WTC11 (cell line): ENCODE measurements around the gene MED26. TPM values are rescaled to one million over a fixed set of nuclear protein-coding genes. Genes with fewer than 3 reads are reported as not detected.
A peak's percentile ranks its signal among the peaks of the same experiment; 100 is the strongest.

Experiments
- ATAC-seq: fragments of 200-7000 bp; cut with Tn5 transposase; 2 replicates; pipeline ENCODE4 v1.10.0; 2021; ENCODE audit warnings: mild to moderate bottlenecking, moderate library complexity
- CTCF ChIA-PET: fragments of 300-600 bp; sonication (Branson Sonifier 250); formaldehyde crosslinking; loops from one replicate; lab custom pipeline; 2021; ENCODE audit warnings: antibody characterized with exemption; lab: Charles Lee
- POLR2A ChIA-PET: fragments of 350-600 bp; sonication (Branson Sonifier 250); formaldehyde crosslinking; loops from one replicate; lab custom pipeline; 2021; ENCODE audit warnings: antibody characterized with exemption; lab: Charles Lee
- DNase-seq: peaks from one replicate; pipeline ENCODE4 v3.0.0; 2021; ENCODE audit warnings: low spot score
- H3K27ac Mint-ChIP-seq: 2 replicates; pipeline ENCODE4 v1.8.0; 2021; ENCODE audit warnings: mixed read lengths
- H3K27me3 Mint-ChIP-seq: 2 replicates; pipeline ENCODE4 v1.8.0; 2021; ENCODE audit warnings: low read depth, mild to moderate bottlenecking, moderate library complexity, mixed read lengths
- H3K36me3 Mint-ChIP-seq: 2 replicates; pipeline ENCODE4 v1.8.0; 2021; ENCODE audit warnings: mixed read lengths
- H3K4me1 Mint-ChIP-seq: 2 replicates; pipeline ENCODE4 v1.8.0; 2022; ENCODE audit warnings: mixed read lengths
- H3K4me3 Mint-ChIP-seq: 2 replicates; pipeline ENCODE4 v1.8.0; 2021; ENCODE audit warnings: mild to moderate bottlenecking, moderate library complexity, mixed read lengths
- H3K9me3 Mint-ChIP-seq: 2 replicates; pipeline ENCODE4 v1.8.0; 2021; ENCODE audit warnings: mixed read lengths
- ATF1 ChIP-seq: sonication (generic); formaldehyde crosslinking; IDR thresholded peaks from 2 replicates; pipeline ENCODE4 v1.8.1; 2023; ENCODE audit warnings: mild to moderate bottlenecking, moderate library complexity, missing genetic modification reagents
- ATF6 ChIP-seq: sonication (generic); formaldehyde crosslinking; IDR thresholded peaks from 2 replicates; pipeline ENCODE4 v1.8.1; 2023; ENCODE audit warnings: mild to moderate bottlenecking, missing genetic modification reagents
- CREB1 ChIP-seq: sonication (generic); formaldehyde crosslinking; IDR thresholded peaks from 2 replicates; pipeline ENCODE4 v1.8.0; 2023; ENCODE audit warnings: mild to moderate bottlenecking, missing genetic modification reagents
- CREM ChIP-seq: sonication (generic); formaldehyde crosslinking; IDR thresholded peaks from 2 replicates; pipeline ENCODE4 v1.8.1; 2022; ENCODE audit warnings: mild to moderate bottlenecking, missing genetic modification reagents, moderate library complexity
- EMX1 ChIP-seq: fragments of 250-450 bp; sonication (Bioruptor Pico); IDR thresholded peaks from 2 replicates; pipeline ENCODE4 v1.8.0; 2021; ENCODE audit warnings: mild to moderate bottlenecking
- ESRRA ChIP-seq: sonication (generic); formaldehyde crosslinking; IDR thresholded peaks from 2 replicates; pipeline ENCODE4 v1.8.1; 2022; ENCODE audit warnings: mild to moderate bottlenecking, missing genetic modification reagents, borderline replicate concordance
- FOXK1 ChIP-seq: sonication (generic); formaldehyde crosslinking; IDR thresholded peaks from 2 replicates; pipeline ENCODE4 v1.8.0; 2022; ENCODE audit warnings: mild to moderate bottlenecking, moderate library complexity, missing genetic modification reagents
- FOXP1 ChIP-seq: sonication (generic); formaldehyde crosslinking; IDR thresholded peaks from 2 replicates; pipeline ENCODE4 v1.8.0; 2022; ENCODE audit warnings: missing genetic modification reagents, mild to moderate bottlenecking, moderate library complexity, borderline replicate concordance
- IRF2 ChIP-seq: sonication (generic); formaldehyde crosslinking; IDR thresholded peaks from 2 replicates; pipeline ENCODE4 v1.8.0; 2022; ENCODE audit warnings: low read depth, missing genetic modification reagents, borderline replicate concordance
- JAZF1 ChIP-seq: fragments of 250-450 bp; sonication (Bioruptor Pico); IDR thresholded peaks from 2 replicates; pipeline ENCODE4 v1.9.0; 2021; ENCODE audit warnings: moderate library complexity, mild to moderate bottlenecking, inconsistent platforms
- JUN ChIP-seq: sonication (generic); formaldehyde crosslinking; IDR thresholded peaks from 2 replicates; pipeline ENCODE4 v1.8.0; 2023; ENCODE audit warnings: mild to moderate bottlenecking, missing genetic modification reagents
- MYBL2 ChIP-seq: sonication (generic); formaldehyde crosslinking; IDR thresholded peaks from 2 replicates; pipeline ENCODE4 v1.8.1; 2023; ENCODE audit warnings: mild to moderate bottlenecking, moderate library complexity, missing genetic modification reagents
- NFYB ChIP-seq: sonication (generic); formaldehyde crosslinking; conservative IDR thresholded peaks from 2 replicates; pipeline ENCODE4 v1.8.0; 2022; ENCODE audit warnings: low read depth, missing genetic modification reagents
- NR1H2 ChIP-seq: sonication (generic); formaldehyde crosslinking; IDR thresholded peaks from 2 replicates; pipeline ENCODE4 v1.9.0; 2021; ENCODE audit warnings: mild to moderate bottlenecking, moderate library complexity, missing genetic modification reagents
- NR2C2 ChIP-seq: sonication (generic); formaldehyde crosslinking; IDR thresholded peaks from 2 replicates; pipeline ENCODE4 v1.8.0; 2022; ENCODE audit warnings: mild to moderate bottlenecking, missing genetic modification reagents
- NR3C1 ChIP-seq: sonication (generic); formaldehyde crosslinking; conservative IDR thresholded peaks from 2 replicates; pipeline ENCODE4 v1.8.1; 2023; ENCODE audit warnings: low read depth, mild to moderate bottlenecking, missing genetic modification reagents
- RORB ChIP-seq: fragments of 250-450 bp; sonication (Bioruptor Pico); IDR thresholded peaks from 2 replicates; pipeline ENCODE4 v1.9.0; 2021; ENCODE audit warnings: mild to moderate bottlenecking
- SMAD3 ChIP-seq: sonication (generic); formaldehyde crosslinking; IDR thresholded peaks from 2 replicates; pipeline ENCODE4 v1.8.0; 2022; ENCODE audit warnings: missing genetic modification reagents, mild to moderate bottlenecking, borderline replicate concordance
- SOX15 ChIP-seq: fragments of 250-450 bp; sonication (Bioruptor Pico); IDR thresholded peaks from 2 replicates; pipeline ENCODE4 v1.9.0; 2021; ENCODE audit warnings: mild to moderate bottlenecking
- USF1 ChIP-seq: sonication (generic); formaldehyde crosslinking; IDR thresholded peaks from 2 replicates; pipeline ENCODE4 v1.8.0; 2022; ENCODE audit warnings: mild to moderate bottlenecking, missing genetic modification reagents
- ZNF263 ChIP-seq: sonication (generic); formaldehyde crosslinking; IDR thresholded peaks from 2 replicates; pipeline ENCODE4 v1.8.1; 2022; ENCODE audit warnings: low read depth, mild to moderate bottlenecking, moderate library complexity, missing genetic modification reagents
- ZNF396 ChIP-seq: fragments of 250-450 bp; sonication (Bioruptor Pico); IDR thresholded peaks from 2 replicates; pipeline ENCODE4 v1.8.0; 2021; ENCODE audit warnings: mild to moderate bottlenecking, moderate library complexity, borderline replicate concordance
- ZNF416 ChIP-seq: fragments of 250-450 bp; sonication (Bioruptor Pico); IDR thresholded peaks from 2 replicates; pipeline ENCODE4 v1.9.0; 2021; ENCODE audit warnings: mild to moderate bottlenecking, inconsistent platforms
- ZNF423 ChIP-seq: fragments of 250-450 bp; sonication (Bioruptor Pico); IDR thresholded peaks from 2 replicates; pipeline ENCODE4 v2.1.2; 2022; ENCODE audit warnings: mild to moderate bottlenecking, moderate library complexity
- ZNF671 ChIP-seq: fragments of 250-450 bp; sonication (Bioruptor Pico); IDR thresholded peaks from 2 replicates; pipeline ENCODE4 v1.8.0; 2021; ENCODE audit warnings: mild to moderate bottlenecking
- total RNA-seq: library from RNA; stranded (reverse); gene quantifications from 3 replicates; pipeline ENCODE4 v1.2.3, GENCODE V29; 2021
- TF ChIP-seq, protein P1 (sequence below): sonication (generic); formaldehyde crosslinking; IDR thresholded peaks from 2 replicates; pipeline ENCODE4 v1.8.1; 2023; ENCODE audit warnings: mild to moderate bottlenecking, missing genetic modification reagents, borderline replicate concordance
- TF ChIP-seq, protein P2 (sequence below): sonication (generic); formaldehyde crosslinking; IDR thresholded peaks from 2 replicates; pipeline ENCODE4 v1.8.1; 2023; ENCODE audit warnings: mild to moderate bottlenecking, missing genetic modification reagents, moderate library complexity

Gene MED26
- total RNA-seq, 1 experiment from 2014 or later: 14.2 TPM

DNA sequence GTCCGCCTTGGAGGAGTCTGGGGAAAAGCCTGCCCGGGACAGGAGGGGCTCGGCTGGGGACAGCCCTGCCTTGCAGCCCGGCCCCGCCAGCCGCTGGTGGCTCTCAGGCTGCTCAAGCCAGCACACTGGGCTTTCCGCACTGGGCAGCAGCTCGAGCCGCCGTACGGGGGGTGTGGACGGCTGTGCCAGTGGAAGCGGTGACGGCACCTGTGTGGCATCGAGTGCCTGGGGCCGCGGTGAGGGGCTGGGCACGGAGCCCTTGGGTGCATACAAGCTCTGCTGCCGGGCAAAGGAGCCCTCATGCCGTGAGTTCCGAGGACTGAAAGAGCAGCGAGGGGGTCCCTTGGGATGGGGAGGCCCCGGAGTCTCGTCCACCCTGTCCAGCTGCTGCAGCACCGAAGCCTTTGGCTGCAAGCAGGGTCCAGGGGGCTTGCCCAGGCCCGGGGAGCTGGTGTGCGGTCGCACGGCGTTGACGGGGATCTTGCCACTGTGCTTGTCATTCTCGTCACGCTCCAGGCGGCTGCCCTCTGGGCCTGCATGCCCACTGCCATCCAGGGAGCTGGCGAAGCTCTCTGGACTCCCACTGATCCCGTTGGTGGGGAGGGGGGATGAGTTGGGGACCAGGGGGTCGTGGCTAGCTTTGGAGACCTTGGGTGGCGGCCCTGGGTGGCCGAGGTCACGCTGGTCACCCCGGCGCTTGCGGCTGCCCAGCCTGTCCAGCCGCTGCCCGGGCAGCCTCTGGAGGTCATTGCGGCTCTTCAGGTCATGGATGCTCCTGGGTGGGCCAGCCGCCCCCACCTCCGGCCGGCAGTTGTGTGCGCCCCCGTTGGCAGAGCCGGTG is 51.1 kb downstream of the MED26 start (continued):
- TF ChIP-seq ATF6 (CRISPR knock-in tag) (no peak), CREB1 (CRISPR knock-in tag) (no peak), IRF2 (CRISPR knock-in tag) (no peak), ZNF263 (CRISPR knock-in tag) (no peak), USF1 (CRISPR knock-in tag) (no peak), EMX1 (CRISPR knock-in tag) (no peak)

- Mint-ChIP-seq H3K9me3 (no peaks in the 10 kb centered on the region), H3K36me3 (peaks cover 12% of the 10 kb centered on the region), H3K27ac (0 out of 2 replicates have a peak overlapping the region, but pooled peaks have one; percentile 79), H3K27me3 (no peaks in the 10 kb centered on the region), H3K4me1 (peaks cover 13% of the 10 kb centered on the region), H3K4me3 (no peak overlapping the region)
- ChIA-PET POLR2A (no interaction called here), CTCF (interaction anchor here (1.1 kb wide), 1 partner anchor 12 kb away, joined by 3 read pairs; no protein-coding TSS in a partner anchor)
- no peak for DNase-seq
- TF ChIP-seq NR1H2 (no peak), NFYB (CRISPR knock-in tag) (no peak), NR3C1 (no peak), ZNF671 (CRISPR knock-in tag) (no peak), ZNF423 (no peak), ATF1 (CRISPR knock-in tag) (no peak)
- no peak for ATAC-seq
Measured at GRCh38 chr19:16575861-16576689, 51.9 kb downstream of the MED26 start.

- no peak overlapping the region for H3K4me3 Mint-ChIP-seq
- H3K36me3 Mint-ChIP-seq: peaks cover 12% of the 10 kb centered on the region
- peaks cover 16% of the 10 kb centered on the region for H3K4me1 Mint-ChIP-seq
- ATAC-seq (no peak), DNase-seq (no peak)
- H3K9me3 Mint-ChIP-seq: no peaks in the 10 kb centered on the region
- no peaks in the 10 kb centered on the region for H3K27me3 Mint-ChIP-seq
- ChIA-PET POLR2A (no interaction called here), CTCF (no interaction called here)
- H3K27ac Mint-ChIP-seq: peak overlapping the region; percentile 79; the same call in 1 of the 2 replicates
- TF ChIP-seq NR2C2 (no peak), CREM (no peak), ESRRA (CRISPR knock-in tag) (no peak), MYBL2 (CRISPR knock-in tag) (no peak), NR1H2 (no peak), FOXP1 (CRISPR knock-in tag) (no peak), FOXK1 (CRISPR knock-in tag) (no peak), JUN (CRISPR knock-in tag) (no peak), SMAD3 (CRISPR knock-in tag) (no peak), RORB (no peak), JAZF1 (CRISPR knock-in tag) (no peak), ZNF396 (no peak), SOX15 (CRISPR knock-in tag) (no peak), ZNF416 (CRISPR knock-in tag) (no peak)
- TF ChIP-seq, protein P1, sequence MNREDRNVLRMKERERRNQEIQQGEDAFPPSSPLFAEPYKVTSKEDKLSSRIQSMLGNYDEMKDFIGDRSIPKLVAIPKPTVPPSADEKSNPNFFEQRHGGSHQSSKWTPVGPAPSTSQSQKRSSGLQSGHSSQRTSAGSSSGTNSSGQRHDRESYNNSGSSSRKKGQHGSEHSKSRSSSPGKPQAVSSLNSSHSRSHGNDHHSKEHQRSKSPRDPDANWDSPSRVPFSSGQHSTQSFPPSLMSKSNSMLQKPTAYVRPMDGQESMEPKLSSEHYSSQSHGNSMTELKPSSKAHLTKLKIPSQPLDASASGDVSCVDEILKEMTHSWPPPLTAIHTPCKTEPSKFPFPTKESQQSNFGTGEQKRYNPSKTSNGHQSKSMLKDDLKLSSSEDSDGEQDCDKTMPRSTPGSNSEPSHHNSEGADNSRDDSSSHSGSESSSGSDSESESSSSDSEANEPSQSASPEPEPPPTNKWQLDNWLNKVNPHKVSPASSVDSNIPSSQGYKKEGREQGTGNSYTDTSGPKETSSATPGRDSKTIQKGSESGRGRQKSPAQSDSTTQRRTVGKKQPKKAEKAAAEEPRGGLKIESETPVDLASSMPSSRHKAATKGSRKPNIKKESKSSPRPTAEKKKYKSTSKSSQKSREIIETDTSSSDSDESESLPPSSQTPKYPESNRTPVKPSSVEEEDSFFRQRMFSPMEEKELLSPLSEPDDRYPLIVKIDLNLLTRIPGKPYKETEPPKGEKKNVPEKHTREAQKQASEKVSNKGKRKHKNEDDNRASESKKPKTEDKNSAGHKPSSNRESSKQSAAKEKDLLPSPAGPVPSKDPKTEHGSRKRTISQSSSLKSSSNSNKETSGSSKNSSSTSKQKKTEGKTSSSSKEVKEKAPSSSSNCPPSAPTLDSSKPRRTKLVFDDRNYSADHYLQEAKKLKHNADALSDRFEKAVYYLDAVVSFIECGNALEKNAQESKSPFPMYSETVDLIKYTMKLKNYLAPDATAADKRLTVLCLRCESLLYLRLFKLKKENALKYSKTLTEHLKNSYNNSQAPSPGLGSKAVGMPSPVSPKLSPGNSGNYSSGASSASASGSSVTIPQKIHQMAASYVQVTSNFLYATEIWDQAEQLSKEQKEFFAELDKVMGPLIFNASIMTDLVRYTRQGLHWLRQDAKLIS (CRISPR knock-in tag): no peak
- TF ChIP-seq, protein P2, sequence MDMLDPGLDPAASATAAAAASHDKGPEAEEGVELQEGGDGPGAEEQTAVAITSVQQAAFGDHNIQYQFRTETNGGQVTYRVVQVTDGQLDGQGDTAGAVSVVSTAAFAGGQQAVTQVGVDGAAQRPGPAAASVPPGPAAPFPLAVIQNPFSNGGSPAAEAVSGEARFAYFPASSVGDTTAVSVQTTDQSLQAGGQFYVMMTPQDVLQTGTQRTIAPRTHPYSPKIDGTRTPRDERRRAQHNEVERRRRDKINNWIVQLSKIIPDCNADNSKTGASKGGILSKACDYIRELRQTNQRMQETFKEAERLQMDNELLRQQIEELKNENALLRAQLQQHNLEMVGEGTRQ (CRISPR knock-in tag): no peak
Measured at GRCh38 chr19:16575282-16575681, 52.7 kb downstream of the MED26 start.
